Naive thymus-derived CD4-positive, alpha-beta T cell (primary cell): ENCODE data around the gene MRPL33. TPM values are rescaled to one million over a fixed set of nuclear protein-coding genes. Genes with fewer than 3 reads are reported as not detected.
"Not testable (repeated sequence)": the region's sequence is repeated elsewhere in the genome, so short reads cannot be mapped to it uniquely, and the experiment has no call there.

Source experiments
- ATAC-seq: fragments of 150-1000 bp; cut with Tn5 transposase; 2 replicates; pipeline ENCODE4 v1.10.0; 2021; ENCODE audit warnings: mild to moderate bottlenecking, moderate library complexity
- CTCF ChIA-PET: fragments of 350-600 bp; sonication (Branson Sonifier 250); formaldehyde crosslinking; loops from one replicate; lab custom pipeline; 2021; ENCODE audit warnings: antibody characterized with exemption; lab: Charles Lee
- POLR2A ChIA-PET: fragments of 350-600 bp; sonication (Branson Sonifier 250); formaldehyde crosslinking; loops from one replicate; lab custom pipeline; 2021; ENCODE audit warnings: antibody characterized with exemption, inconsistent platforms; lab: Charles Lee
- DNase-seq, 9 donors: peaks; one replicate each; pipeline versions ENCODE4 v3.0.0 to v3.0.0-alpha.2; 2020 to 2022; ENCODE audit warnings: mixed read lengths in 1 of 9
- H3K27ac ChIP-seq: one replicate; pipeline ENCODE4 v1.7.0; 2013; ENCODE audit warnings: mild to moderate bottlenecking, low read depth, low read length, moderate library complexity
- H3K27me3 ChIP-seq, 2 donors: one replicate each; pipeline ENCODE4 v1.7.0; 2013; ENCODE audit warnings: low read length in 2 of 2, mild to moderate bottlenecking in 2 of 2, moderate library complexity in 2 of 2; ENCODE audit not compliant: control insufficient read depth in 2 of 2, insufficient read depth in 2 of 2
- H3K36me3 ChIP-seq, 3 experiments: 1 replicate in 2 of 3; 2 replicates in 1 of 3; pipeline ENCODE4 v1.7.0; 2013; ENCODE audit warnings: low read length in 3 of 3, mild to moderate bottlenecking in 3 of 3, moderate library complexity in 1 of 3; ENCODE audit not compliant: insufficient read depth in 3 of 3, control insufficient read depth in 2 of 3
- H3K4me1 ChIP-seq, 2 donors: one replicate each; pipeline ENCODE4 v1.7.0; 2013; ENCODE audit warnings: low read length in 2 of 2, mild to moderate bottlenecking in 2 of 2, moderate library complexity in 1 of 2; ENCODE audit not compliant: control insufficient read depth in 2 of 2, insufficient read depth in 2 of 2
- H3K4me3 ChIP-seq: 2 replicates; pipeline ENCODE4 v1.7.0; 2013; ENCODE audit warnings: mild to moderate bottlenecking, low read length
- H3K9me3 ChIP-seq, 3 experiments: 1 replicate in 2 of 3; 2 replicates in 1 of 3; pipeline ENCODE4 v1.7.0; 2013; ENCODE audit warnings: low read length in 3 of 3; ENCODE audit not compliant: control insufficient read depth in 2 of 3
- H3K27ac Mint-ChIP-seq, 9 donors: one replicate each; pipeline ENCODE4 v1.8.0; 2020 to 2022; ENCODE audit warnings: mixed read lengths in 9 of 9, mild to moderate bottlenecking in 8 of 9, moderate library complexity in 5 of 9, inconsistent platforms in 2 of 9
- H3K27me3 Mint-ChIP-seq, 5 donors: one replicate each; pipeline ENCODE4 v1.8.0; 2021 to 2022; ENCODE audit warnings: mixed read lengths in 5 of 5, mild to moderate bottlenecking in 1 of 5
- H3K36me3 Mint-ChIP-seq, 5 donors: one replicate each; pipeline ENCODE4 v1.8.0; 2020 to 2022; ENCODE audit warnings: mixed read lengths in 5 of 5, mild to moderate bottlenecking in 3 of 5, inconsistent platforms in 1 of 5
- H3K4me1 Mint-ChIP-seq, 7 donors: one replicate each; pipeline ENCODE4 v1.8.0; 2020 to 2022; ENCODE audit warnings: mixed read lengths in 7 of 7, mild to moderate bottlenecking in 3 of 7, inconsistent platforms in 1 of 7
- H3K4me3 Mint-ChIP-seq, 10 donors: one replicate each; pipeline ENCODE4 v1.8.0; 2020 to 2022; ENCODE audit warnings: mild to moderate bottlenecking in 10 of 10, mixed read lengths in 10 of 10, moderate library complexity in 6 of 10, inconsistent platforms in 2 of 10
- H3K9me3 Mint-ChIP-seq, 11 donors: one replicate each; pipeline ENCODE4 v1.8.0; 2020 to 2022; ENCODE audit warnings: mixed read lengths in 11 of 11, mild to moderate bottlenecking in 4 of 11, inconsistent platforms in 1 of 11, moderate library complexity in 1 of 11
- intact Hi-C, 2 donors: fragments of 100-400 bp; cut with micrococcal nuclease; formaldehyde crosslinking; loops; one replicate each; pipeline ENCODE4 v1.15.1; 2023
- polyA plus RNA-seq, 2 donors: library from polyadenylated mRNA; unstranded; fragments of 300-500 nt; fragmentation: Illumina TruSeq; gene quantifications; one replicate each; pipeline ENCODE4 v1.2.3, GENCODE V29; 2021
- total RNA-seq, 6 experiments: library from RNA in 5 of 6; stranded (reverse) in 5 of 6; gene quantifications; 1 replicate in 5 of 6; 2 replicates in 1 of 6; pipeline ENCODE4 v1.2.3 and lab custom pipeline; 2021 to 2026

The MRPL33 gene
- total and polyA plus RNA-seq, 7 experiments from 2014 or later: 27.3 to 233 (median 38.8) TPM

GRCh38 chr2:27738349-27739057 is 33.0 kb upstream of the MRPL33 start:
- ChIA-PET CTCF (no interaction called here), POLR2A (no interaction called here)
- no peaks in the 10 kb centered on the region for H3K36me3 ChIP-seq
- no peaks in the 10 kb centered on the region for H3K27me3 ChIP-seq
- Mint-ChIP-seq H3K27me3 (peaks cover 0 to 3% (median 0%) of the 10 kb centered on the region in 5 donors), H3K27ac (peak overlapping the region in 1 of 9 donors; percentile 44), H3K9me3 (peaks cover 0 to 3% (median 0%) of the 10 kb centered on the region in 11 donors), H3K36me3 (no peaks in the 10 kb centered on the region), H3K4me3 (no peak overlapping the region), H3K4me1 (peaks cover 6 to 25% (median 14%) of the 10 kb centered on the region in 7 donors)
- intact Hi-C loops: no loop called here
- H3K27ac ChIP-seq: no peak overlapping the region
- DNase-seq: no peak
- ATAC-seq: no peak
- no peaks in the 10 kb centered on the region for H3K9me3 ChIP-seq
- H3K4me1 ChIP-seq: peaks cover 5 to 15% of the 10 kb centered on the region in 2 donors
- no peak overlapping the region for H3K4me3 ChIP-seq

DNA sequence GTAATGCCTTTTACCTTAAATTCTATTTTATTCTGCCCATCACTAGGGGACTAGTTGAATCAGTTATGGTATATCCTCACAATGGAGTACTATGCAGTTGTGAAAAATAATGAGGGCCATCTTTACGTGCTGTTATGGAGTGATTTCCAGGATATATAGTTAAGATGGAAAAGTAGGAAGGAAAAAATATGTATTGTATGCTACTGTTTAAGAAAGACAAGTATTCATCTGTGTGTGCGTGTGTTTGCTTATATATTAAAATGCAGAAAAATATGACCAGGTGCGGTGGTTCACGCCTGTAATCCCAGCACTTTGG is 32.5 kb upstream of the MRPL33 start:
- Mint-ChIP-seq H3K4me3 (no peak overlapping the region), H3K27me3 (peaks cover 0 to 3% (median 0%) of the 10 kb centered on the region in 5 donors), H3K4me1 (peaks cover 6 to 25% (median 14%) of the 10 kb centered on the region in 7 donors), H3K9me3 (peaks cover 0 to 3% (median 0%) of the 10 kb centered on the region in 11 donors), H3K27ac (no peak overlapping the region), H3K36me3 (no peaks in the 10 kb centered on the region)
- no peaks in the 10 kb centered on the region for H3K36me3 ChIP-seq
- no peak overlapping the region for H3K27ac ChIP-seq
- DNase-seq (no peak), ATAC-seq (no peak)
- ChIA-PET POLR2A (no interaction called here), CTCF (no interaction called here)
- H3K4me1 ChIP-seq: peaks cover 5 to 15% of the 10 kb centered on the region in 2 donors
- no peak overlapping the region for H3K4me3 ChIP-seq
- intact Hi-C loops: no loop called here
- H3K27me3 ChIP-seq: no peaks in the 10 kb centered on the region
- no peaks in the 10 kb centered on the region for H3K9me3 ChIP-seq

DNA sequence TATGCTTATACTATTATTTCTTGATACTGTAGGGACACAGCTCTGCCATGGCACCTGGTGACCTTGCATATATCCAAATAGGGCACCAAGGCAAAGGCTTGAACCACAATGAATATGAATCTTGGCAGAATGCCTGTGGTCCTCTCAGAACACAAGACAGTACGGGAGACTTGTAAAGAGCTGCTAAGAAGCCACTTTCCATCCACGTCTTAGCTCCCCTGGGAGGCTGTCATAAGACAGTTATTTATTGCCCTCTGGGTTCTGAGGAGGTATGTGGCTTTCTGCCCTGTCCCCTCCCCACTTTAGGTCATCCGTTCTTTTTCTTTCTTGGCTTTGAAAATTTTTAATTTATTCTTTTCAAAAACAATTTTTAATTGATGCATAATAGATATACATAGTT is 29.8 kb upstream of the MRPL33 start:
- Mint-ChIP-seq H3K9me3 (peaks cover 0 to 6% (median 0%) of the 10 kb centered on the region in 11 donors), H3K36me3 (peaks cover 0 to 4% (median 0%) of the 10 kb centered on the region in 5 donors), H3K4me1 (peaks cover 0 to 6% (median under 1%) of the 10 kb centered on the region in 7 donors), H3K4me3 (no peak overlapping the region), H3K27me3 (peaks cover 0 to 13% (median 0%) of the 10 kb centered on the region in 5 donors), H3K27ac (peak overlapping the region in 1 of 9 donors; percentile 31)
- ChIA-PET CTCF (no interaction called here), POLR2A (no interaction called here)
- Histone ChIP-seq H3K4me1 (peaks cover 0 to 1% of the 10 kb centered on the region in 2 donors), H3K36me3 (no peaks in the 10 kb centered on the region), H3K27me3 (no peaks in the 10 kb centered on the region), H3K27ac (no peak overlapping the region), H3K9me3 (no peaks in the 10 kb centered on the region), H3K4me3 (no peak overlapping the region)
- ATAC-seq (no peak), DNase-seq (no peak)
- intact Hi-C loops: no loop called here

GRCh38 chr2:27742571-27742970 is 28.9 kb upstream of the MRPL33 start:
- Histone ChIP-seq H3K36me3 (no peaks in the 10 kb centered on the region), H3K27ac (no peak overlapping the region), H3K9me3 (no peaks in the 10 kb centered on the region), H3K4me3 (no peak overlapping the region), H3K27me3 (no peaks in the 10 kb centered on the region), H3K4me1 (no peaks in the 10 kb centered on the region)
- DNase-seq (no peak), ATAC-seq (no peak)
- ChIA-PET CTCF (no interaction called here), POLR2A (no interaction called here)
- Mint-ChIP-seq H3K36me3 (peaks cover 0 to 4% (median 0%) of the 10 kb centered on the region in 5 donors), H3K4me3 (no peak overlapping the region), H3K4me1 (no peaks in the 10 kb centered on the region), H3K9me3 (peaks cover 0 to 6% (median 0%) of the 10 kb centered on the region in 11 donors), H3K27ac (peak overlapping the region in 1 of 9 donors; percentile 31), H3K27me3 (peaks cover 0 to 17% (median 0%) of the 10 kb centered on the region in 5 donors)
- intact Hi-C loops: no loop called here

GRCh38 chr2:27745494-27745893 is 26.0 kb upstream of the MRPL33 start:
- POLR2A ChIA-PET, H3K4me3 Mint-ChIP-seq, H3K4me3 ChIP-seq, H3K4me1 ChIP-seq, H3K4me1 Mint-ChIP-seq, ATAC-seq, DNase-seq, CTCF ChIA-PET, H3K27ac ChIP-seq, H3K27me3 ChIP-seq, H3K36me3 ChIP-seq, intact Hi-C loops: not testable (repeated sequence)
- peaks cover 0 to 10% (median 5%) of the 10 kb centered on the region in 5 donors for H3K36me3 Mint-ChIP-seq
- peaks cover 0 to 26% (median 3%) of the 10 kb centered on the region in 5 donors for H3K27me3 Mint-ChIP-seq
- peaks cover 0 to 11% (median 0%) of the 10 kb centered on the region in 3 experiments for H3K9me3 ChIP-seq
- H3K9me3 Mint-ChIP-seq: peaks cover 0 to 24% (median 13%) of the 10 kb centered on the region in 11 donors
- peak overlapping the region in 1 of 9 donors; percentile 17 for H3K27ac Mint-ChIP-seq

DNA sequence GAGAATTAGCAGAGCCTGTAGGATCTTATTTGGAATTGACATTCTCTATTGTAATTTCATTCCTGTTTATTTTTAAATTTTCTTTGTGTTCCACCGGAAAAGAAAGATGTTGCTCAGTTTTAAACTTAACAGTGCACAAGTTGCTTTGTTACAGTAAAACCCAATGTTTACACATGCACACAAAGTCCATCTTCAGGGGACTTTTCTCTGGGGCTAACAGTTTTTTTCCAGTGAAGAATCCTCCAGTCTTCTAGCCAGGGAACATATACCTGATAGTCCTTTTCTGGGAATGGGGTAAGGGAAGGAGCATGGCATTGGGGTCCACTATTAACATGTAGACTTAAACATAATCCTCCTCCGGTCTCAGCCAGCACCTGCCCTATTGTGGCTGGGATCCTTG is 25.2 kb upstream of the MRPL33 start:
- intact Hi-C loops: no loop called here
- no peaks in the 10 kb centered on the region for H3K27me3 ChIP-seq
- no peaks in the 10 kb centered on the region for H3K4me1 Mint-ChIP-seq
- POLR2A ChIA-PET: no interaction called here
- no peaks in the 10 kb centered on the region for H3K4me1 ChIP-seq
- no peak overlapping the region for H3K4me3 Mint-ChIP-seq
- no peaks in the 10 kb centered on the region for H3K36me3 ChIP-seq
- ATAC-seq (no peak), DNase-seq (no peak)
- H3K27ac ChIP-seq: no peak overlapping the region
- no peak overlapping the region for H3K4me3 ChIP-seq
- CTCF ChIA-PET: no interaction called here
- H3K9me3 Mint-ChIP-seq: peaks cover 0 to 24% (median 13%) of the 10 kb centered on the region in 11 donors
- H3K27ac Mint-ChIP-seq: no peak overlapping the region
- peaks cover 0 to 11% (median 0%) of the 10 kb centered on the region in 3 experiments for H3K9me3 ChIP-seq
- H3K36me3 Mint-ChIP-seq: peaks cover 0 to 10% (median 5%) of the 10 kb centered on the region in 5 donors
- H3K27me3 Mint-ChIP-seq: peaks cover 0 to 25% (median 3%) of the 10 kb centered on the region in 5 donors
